SKM-1 treated with dmso at 0.1 percent for 144 hours (cell line): ENCODE data around the gene GABRB3.

Experiments used
- DNase-seq: peaks from one replicate; lab custom pipeline; 2025; ENCODE audit not compliant: unreplicated experiment; lab: John Stamatoyannopoulos, UW

The GABRB3 gene

DNA sequence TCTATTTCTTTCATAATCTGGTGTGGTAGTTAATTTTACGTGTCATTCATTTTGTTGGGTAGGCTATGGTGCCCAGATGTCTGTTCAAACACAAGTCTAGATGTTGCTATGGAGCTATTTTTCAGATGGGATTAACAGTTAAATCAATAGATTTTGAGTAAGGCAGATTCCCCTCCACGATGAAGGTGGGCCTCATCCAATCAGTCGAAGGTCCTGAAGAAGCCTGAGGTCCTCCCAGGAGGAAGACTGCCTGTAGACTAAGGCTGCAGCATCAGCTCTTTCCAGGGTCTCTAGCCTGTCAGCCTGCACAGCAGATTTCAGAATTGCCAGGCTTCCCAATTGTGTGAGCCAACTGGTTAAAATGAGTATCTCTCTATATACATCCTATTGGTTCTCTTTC is 92.9 kb downstream of the GABRB3 start:
- no peak for DNase-seq

DNA sequence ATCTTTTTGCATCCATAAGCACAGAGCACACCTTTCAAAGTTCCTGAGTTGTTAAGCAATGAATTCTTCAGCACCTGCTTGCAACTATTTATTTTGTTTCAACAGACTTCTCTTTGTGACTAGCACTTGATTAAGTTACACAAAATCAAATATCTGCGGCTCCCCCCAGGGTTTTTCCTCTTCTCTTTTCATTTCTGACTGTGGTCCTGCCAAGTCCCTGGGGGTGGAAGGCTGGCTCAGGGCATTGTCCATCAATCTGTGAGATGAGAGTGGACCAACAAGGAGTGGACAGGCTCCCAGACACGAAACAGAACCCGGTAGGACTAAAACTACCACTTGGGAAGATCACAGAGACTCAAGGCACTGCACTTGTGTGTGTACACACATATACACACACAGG is 96.8 kb downstream of the GABRB3 start:
- no peak for DNase-seq

DNA sequence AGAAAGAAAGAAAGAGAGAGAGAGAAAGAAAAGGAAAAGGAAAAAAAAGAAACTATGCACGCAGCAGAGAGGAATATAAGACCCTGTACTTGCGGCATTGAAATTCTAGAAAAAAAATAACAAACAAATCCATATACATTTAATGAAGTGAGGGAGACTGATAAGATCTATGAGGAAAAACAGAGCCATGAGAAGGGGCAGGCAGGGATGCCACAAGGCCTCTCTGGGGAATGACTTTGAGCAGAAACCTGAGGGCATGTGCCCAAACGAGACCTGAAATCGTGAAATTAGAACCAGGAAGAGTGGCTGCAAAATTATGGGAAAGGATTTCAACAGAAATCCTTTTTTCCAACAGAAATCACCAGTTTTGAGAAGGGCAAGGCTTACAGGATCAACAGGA is 98.4 kb downstream of the GABRB3 start:
- no peak for DNase-seq

DNA sequence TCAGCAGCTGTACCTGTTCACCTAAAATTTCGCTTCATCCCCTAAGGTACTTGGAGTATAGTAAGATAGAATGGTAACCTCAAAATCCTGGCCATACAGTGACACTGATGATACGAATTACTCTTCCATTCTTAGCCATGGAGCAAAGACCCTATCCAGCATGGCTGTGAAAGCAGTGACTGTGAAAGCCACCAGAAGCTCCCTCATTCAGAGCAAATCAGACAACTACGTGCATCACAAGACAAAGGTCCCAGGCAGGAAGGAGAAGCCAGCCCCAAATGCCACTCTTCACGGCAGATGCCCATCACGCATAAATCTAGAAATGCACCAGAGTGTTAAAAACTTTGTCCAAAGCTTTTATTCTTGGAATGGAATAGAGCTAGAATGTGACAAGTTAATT is 99.4 kb downstream of the GABRB3 start:
- DNase-seq, result no peak

DNA sequence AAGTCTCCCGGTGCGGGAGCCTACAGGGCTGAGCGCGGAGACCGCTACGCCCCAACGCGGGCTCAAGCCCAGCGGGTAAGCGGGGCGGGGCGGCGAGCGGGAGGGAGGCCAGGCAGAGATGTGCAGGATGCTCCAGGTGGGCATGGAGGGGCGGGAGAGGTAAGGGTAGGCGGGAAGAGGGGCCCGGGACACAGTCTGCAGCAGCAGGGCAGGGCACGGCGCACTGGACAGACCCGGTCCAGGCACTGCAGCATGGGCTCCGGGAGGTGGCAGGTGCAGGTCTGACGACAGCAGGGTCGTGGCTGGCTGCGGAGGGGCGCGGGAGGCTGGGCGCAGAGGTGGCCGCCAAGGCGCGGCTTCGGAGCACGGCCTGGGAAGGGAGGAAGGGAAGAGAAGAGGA is 102.8 kb downstream of the GABRB3 start:
- no peak for DNase-seq

DNA sequence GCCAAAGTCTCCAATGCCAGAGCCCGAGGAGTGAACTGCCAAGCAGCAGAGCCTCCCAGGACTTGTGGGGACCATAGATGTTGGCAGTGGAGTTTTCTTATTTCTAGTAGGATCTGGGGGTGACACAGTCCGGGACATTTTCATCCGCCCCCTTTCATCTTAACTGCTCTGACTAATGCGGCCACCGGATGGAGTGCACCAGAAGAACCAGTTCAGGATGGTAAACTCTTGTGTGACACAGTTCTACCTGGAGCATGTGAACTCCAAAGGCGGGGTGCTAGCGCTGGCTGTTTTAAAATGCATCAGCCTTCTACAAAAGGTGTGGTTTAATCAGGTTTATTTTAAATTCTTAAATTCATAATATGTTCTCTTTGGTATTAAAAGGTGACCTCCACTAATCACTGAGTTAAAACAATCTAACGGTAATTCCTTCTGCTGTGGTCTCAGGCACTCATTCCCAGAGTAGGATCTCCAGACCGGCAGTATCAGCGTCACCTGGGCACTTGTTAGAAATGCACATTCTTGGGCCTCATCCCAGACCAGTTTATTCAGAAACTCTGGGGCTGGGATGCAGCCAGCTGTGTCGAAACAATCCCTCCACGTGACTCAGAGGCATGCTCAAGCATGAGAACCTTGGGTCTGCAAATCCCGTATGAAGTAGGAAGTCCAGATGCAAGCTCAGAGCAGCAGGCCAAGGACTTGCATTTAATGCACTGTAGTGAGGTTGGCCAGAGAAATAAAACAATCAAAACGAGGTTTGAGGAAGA is 105.5 kb downstream of the GABRB3 start:
- no peak for DNase-seq

DNA sequence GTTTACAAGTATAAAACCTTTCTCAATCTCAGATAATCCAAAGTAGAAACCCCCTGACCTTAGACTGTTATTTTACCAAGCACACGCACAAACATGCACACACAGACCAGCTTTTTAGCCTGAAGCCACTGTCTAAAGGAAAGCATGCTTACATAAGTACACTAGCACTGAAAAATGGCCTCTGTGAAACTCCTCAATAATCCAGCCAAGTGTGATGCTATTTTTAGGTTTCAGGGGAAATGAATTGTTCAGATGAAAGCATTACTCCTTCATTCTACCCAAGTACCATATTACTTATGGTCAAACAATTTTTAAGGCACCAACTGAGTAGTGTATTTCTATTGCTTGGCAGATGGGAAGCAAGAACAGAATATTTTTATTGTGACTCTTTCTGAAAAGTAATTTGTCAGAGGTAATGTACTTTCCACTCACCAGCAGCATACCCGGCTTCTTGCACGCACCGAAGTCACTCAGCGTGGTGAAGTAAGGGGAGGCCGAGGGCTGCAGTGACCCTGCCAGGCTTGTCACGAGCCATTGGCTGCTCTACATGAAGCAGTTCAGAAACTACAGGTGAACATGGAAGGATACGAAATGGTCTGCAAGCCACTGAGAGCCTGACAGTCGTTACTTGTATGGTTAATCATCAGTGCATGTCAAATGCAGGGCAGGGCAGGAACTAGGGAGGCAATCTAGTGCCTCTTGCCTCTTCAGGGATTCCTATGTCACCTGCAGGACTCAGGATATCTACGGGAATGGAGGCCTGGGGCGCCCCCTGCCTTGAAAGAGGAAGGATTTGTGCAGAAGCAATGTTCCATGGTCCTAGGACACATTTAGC is 106.7 kb downstream of the GABRB3 start:
- DNase-seq, result no peak

DNA sequence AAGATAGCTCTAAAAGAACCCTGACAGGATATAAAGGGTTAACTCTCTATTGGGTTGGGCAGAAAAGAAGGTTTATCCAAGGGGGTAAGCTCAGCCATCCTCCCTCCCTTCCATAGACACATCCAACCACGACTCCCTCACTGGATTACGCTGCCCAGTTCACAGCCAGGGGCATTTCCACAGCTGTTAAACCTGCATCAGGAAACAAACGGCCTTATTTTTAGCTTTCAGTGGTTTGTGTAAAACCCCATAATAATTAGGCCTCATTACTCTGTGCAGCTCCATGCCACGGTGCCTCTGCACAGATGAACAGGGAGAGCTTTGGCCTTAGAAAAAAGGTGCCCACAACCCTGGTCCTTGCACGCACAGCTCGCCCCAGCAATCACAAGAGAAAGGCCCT is 110.6 kb downstream of the GABRB3 start:
- DNase-seq, result no peak

DNA sequence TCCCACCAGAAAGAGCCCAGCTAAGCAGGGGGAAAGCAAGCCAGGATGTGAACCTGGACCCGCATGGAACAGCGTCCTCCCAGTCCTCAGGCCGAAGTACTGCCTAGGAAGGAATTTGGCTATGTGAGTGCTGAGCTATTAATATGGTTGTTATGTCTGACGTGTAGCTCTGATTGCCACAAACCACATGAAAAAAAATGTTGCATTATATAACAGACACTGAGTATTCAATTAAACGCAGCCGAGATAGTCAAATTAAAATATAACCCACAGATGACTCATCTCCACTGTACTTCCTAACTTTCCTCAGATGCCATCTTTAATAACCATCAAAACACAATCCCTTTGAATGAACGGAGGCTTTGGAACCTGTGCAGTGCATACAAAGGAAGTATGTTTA is 111.1 kb downstream of the GABRB3 start:
- DNase-seq, result no peak

DNA sequence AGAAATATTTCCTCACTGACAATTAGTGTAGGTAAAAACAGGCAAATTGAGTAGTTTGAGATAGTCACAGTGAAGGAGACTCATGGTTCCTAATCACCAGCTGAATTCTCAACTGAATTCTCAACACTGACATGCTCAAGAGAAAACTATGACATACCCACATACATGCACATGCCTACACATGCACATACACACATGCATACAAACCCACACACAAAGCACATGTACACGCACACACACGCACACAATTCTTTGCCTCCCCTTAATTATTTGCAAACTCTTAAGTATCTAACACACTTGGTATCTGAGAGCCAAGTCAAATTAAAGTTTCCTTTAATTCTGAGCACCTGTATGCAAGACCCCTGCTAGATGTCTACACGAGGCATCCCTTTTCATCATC is 111.8 kb downstream of the GABRB3 start:
- DNase-seq, result no peak

DNA sequence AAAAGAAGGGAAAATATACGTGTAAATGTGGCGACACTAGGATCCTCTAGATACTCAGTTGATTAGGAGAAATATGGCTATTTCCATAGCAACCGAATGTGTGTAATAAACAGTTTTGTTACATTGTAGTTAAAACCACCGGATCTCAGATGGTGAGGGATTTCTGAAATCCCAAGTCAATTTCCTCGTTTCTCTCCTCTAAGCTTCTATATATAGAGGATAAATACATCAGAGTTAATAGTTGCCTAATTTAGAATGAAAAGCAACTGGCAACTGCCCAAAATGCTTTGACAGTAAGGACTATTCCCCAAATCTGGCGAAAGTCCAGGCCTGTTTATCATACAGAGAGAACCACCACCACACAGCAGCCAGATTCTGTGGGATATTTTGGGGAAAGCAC is 112.6 kb downstream of the GABRB3 start:
- DNase-seq, result no peak

DNA sequence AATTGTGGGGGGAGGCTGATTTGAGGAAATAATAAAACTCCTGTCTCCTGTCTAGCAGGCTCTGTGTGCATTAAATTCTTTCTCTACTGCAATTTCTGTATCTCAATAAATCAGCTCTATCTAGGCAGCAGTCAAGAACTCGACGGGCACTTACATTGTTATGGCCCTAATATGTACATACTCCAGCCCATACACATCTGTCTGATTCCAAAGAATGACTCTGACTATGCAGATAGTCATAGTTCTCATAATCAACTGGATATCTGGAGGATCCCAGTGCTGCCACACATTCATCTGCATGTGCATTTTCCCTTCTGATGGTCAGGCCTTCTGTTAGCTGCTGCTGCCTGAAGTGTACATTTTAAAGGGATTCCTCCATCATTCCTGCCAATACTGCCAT is 114.6 kb downstream of the GABRB3 start:
- DNase-seq, result no peak

DNA sequence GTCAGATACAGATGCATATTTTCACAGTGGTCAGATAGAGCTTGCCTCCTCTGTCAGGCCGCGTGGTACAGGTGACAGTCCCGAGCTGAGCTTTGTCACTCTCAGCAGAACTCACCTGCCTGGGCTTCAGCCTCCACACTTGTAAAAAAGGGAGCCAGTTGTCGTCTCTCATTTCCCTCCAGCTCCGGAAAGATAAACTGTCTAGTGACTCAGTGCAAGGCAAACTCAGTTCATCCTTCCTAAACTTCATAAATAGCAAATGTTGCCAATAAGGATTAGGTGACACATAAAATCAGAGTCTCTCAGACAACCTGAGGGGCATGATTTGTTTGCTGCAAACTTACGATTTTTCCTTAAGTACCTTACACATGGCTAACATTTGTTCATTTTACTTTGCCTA is 116.8 kb downstream of the GABRB3 start:
- DNase-seq, result no peak

DNA sequence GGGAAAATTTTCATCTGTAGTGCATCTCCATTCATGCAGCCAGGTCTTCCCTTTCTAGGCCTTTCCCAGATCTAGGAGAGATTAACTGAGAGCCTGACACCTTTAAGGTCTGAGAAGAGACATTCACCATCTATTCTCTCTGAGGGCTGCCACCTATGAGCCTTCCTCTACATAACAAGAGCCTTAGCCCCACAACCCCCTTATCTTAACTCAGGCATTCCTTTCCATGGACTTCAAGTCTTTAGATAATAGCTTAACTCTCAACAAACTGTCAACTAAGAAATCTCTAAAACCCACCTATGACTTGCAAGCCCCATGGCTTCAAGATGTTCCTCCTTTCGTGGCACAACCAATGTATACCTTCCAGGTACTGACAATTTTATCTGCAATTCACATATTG is 121.0 kb downstream of the GABRB3 start:
- DNase-seq, result no peak

DNA sequence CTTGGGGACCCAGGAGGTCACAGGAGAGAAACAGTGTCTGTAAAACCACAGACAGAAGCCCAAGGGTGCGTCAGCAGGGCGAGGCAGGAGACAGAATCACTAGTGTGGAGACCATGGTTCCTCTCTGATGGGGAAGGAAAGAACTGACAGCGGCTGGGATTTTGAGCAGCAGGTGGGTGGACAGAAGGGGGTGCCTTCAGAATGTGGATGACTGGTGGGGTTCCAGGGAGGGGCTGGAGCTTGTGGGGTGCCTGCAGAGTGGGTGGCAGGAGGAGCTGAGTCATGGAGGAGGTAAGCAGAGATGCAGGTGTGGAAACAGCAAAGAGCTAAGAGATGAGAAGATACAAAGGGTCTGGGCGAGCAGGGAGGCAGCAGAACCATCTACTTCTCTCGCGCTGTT is 124.2 kb downstream of the GABRB3 start:
- DNase-seq, result no peak

DNA sequence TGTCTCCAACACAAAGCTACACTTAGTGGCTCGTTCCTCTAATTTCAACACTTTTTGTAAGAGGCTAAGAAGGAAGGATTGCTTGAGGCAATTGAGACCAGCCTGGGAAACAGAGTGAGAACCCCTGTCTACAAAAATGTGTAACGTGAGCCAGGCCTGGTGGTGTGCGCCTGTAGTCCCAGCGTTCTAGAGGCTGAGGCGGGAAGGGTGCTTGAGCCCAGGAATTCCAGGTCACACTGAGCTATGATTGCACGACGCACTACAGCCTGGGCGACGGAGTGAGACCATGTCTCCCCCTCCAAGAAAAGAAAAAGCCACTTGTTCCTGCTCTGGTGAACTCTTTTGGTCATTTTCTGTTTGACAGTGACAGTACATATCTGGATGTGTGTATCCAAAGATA is 127.9 kb downstream of the GABRB3 start:
- no peak for DNase-seq

DNA sequence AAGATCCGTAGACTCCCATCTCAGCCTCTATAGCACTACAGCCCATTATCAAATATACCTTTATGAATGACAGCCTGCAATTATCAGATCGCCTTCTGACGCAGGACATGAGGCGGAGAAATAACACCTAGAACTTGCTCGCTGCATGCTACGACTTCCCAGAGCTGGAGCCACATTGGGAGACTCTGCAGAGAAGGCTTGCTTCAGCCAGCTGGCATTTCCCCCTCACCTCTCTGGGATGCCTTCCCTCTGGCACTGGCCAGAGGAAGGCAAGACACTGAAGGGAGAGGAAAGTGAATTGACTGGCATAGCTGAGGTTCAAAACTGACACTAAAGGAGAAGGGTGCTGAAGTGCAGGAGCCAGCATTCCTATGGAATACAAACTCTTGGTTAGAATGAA is 131.7 kb downstream of the GABRB3 start:
- DNase-seq, result no peak

DNA sequence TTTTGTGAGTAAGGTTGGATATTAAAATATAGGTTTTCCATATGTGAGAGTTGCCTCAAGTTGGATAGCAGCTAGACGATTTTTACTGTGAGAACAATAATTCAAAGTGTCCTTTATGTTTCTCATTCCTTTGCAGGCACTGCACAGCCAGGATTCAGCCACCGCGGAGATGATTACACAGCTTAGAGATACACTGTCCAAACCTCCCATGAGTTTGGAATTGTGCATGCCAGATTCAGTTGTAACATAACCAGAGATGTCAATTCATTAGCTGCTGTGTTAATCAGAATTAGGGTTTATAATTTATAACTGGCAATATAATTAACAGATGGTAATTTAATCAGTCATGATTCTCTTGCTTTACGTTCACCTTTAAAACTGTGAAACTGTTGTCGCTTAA is 132.3 kb downstream of the GABRB3 start:
- no peak for DNase-seq

DNA sequence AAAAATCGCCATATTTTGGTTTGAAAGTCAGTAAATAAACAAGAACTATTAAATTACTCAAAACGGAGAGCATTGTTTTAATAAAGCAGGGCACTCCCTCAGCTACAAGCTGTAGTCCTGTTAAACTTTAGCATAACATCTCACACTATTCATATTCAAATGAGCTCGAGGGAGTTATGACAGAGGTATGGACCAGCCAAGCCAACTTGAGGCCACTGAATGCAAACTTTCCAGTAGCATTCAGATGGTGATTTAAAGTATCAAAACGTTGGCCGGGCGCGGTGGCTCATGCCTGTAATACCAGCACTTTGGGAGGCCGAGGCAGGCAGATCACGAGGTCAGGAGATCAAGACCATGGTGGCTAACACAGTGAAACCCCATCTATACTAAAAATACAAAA is 132.9 kb downstream of the GABRB3 start:
- no peak for DNase-seq

DNA sequence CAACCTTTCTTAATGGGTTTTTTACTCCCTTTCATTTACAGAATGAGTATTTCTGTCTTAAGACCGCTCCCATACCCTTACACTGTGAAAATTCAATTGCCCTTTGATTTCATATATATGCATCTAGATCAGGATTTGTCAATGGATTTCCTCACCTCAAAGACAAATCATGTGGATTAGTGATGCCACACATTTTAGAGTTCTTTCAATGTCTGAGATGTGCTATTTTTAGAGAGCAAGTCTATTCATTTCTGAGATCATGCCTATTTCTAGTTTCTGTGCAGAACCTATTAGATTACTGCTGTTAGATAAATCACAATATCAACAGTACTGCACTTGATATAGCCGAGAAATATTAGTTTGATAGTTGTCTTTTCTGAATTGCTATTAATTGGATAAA is 137.3 kb downstream of the GABRB3 start:
- no peak for DNase-seq

DNA sequence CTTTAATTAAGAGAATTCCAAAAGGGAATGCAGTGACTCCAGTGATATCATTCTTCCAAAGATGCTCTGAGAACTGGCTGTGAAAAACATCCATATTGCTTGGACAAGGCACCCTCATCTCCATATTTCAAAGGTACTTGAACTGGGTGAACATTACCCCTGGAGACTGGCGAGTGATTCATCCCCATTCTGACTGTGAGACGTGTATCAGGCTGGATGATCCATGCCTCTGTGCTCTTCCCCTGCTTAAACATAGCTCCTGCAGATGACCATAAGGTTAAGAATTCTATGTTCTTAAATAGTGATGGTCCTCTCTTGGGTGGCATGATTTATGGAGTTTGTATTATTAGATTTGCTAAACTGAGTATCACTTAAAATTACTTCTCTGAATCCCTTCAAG is 137.8 kb downstream of the GABRB3 start:
- DNase-seq, result no peak

DNA sequence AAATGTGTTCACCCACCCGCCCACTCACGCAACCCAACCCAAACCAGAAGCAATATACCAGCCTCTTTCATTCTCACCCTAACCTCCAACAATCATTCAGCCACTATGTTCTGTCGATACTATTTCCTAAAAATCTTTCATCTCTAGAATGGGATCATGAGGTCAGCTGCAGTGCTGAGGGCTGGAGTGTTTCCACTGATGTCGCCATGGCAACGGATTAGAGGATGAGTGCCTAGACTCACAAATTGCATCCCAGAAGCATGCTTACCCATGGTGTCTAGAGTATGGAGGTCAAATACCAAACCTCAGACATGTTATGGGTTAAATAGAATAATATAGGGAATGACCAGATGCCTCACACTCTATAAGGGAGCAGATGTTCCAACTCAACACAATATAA is 138.5 kb downstream of the GABRB3 start:
- DNase-seq, result no peak

DNA sequence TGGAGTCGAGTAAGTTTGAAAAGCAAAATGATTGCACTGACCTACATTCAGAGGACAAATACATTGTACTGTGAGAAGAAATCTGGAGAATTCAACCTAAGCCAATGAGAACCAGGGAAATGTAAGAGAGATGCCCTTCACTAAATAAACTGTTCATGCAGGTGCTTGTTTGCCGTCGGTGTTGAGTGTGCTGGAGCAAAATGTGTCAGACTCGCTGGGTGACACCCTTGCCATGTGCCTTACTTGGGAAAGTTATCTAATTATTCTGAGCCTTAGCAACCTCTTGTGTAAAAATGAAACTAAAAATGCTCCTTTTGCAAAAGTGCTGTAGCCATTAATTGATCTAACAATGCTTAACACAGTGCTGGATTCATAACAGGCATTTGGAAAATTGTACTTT is 140.4 kb downstream of the GABRB3 start:
- DNase-seq, result no peak
